ENCODE measurements around the gene DCST2. TPM values are rescaled to one million over a fixed set of nuclear protein-coding genes. Genes with fewer than 3 reads are reported as not detected.
"Not testable (repeated sequence)": the region's sequence is repeated elsewhere in the genome, so short reads cannot be mapped to it uniquely, and the experiment has no call there.

DCST2 gene
- total and polyA plus RNA-seq, 9 of the 15 experiments (the other 6 are each of a cell fraction or from before 2014, with no cell fraction given), result 0.09 to 0.49 (median 0.11) TPM; not detected in 3

DNA sequence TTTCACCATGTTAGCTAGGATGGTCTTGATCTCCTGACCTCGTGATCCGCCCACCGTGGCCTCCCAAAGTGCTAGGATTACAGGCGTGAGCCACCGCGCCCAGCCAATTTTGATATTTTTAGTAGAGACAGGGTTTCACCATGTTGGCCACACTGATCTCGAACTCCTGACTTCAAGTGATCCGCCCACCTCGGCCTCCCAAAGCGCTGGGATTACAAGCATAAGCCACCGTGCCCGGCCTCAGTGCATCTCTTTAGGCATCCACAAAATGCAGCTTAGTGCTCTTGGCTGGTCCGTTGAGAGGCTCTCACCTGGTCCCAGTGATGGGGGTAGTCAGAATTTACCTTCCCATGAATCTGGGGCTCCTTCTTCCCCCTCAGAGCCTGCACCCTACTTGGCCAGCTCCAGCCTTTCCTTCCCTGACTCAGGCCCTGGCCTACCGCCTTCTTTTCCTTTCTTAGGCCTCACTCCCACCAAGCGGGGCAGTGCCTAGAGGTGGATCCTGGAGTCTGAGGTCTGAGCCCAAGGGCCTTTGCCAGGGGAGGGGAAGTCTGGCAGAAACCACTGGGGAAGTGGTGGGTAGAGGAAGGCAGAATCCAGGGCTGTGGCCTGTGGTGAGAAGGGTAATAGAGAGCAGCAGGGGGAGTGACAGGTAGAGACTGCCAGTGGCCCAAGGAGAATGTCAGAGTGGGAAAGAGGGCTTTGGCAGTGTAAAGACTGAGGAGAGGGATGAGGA lies 36.4 kb downstream of the DCST2 start (continued):
- TF ChIP-seq, protein P1, sequence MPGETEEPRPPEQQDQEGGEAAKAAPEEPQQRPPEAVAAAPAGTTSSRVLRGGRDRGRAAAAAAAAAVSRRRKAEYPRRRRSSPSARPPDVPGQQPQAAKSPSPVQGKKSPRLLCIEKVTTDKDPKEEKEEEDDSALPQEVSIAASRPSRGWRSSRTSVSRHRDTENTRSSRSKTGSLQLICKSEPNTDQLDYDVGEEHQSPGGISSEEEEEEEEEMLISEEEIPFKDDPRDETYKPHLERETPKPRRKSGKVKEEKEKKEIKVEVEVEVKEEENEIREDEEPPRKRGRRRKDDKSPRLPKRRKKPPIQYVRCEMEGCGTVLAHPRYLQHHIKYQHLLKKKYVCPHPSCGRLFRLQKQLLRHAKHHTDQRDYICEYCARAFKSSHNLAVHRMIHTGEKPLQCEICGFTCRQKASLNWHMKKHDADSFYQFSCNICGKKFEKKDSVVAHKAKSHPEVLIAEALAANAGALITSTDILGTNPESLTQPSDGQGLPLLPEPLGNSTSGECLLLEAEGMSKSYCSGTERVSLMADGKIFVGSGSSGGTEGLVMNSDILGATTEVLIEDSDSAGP (CRISPR knock-in tag; IDR thresholded peaks at IDR 0.05), result no peak
- TF ChIP-seq, protein P2, sequence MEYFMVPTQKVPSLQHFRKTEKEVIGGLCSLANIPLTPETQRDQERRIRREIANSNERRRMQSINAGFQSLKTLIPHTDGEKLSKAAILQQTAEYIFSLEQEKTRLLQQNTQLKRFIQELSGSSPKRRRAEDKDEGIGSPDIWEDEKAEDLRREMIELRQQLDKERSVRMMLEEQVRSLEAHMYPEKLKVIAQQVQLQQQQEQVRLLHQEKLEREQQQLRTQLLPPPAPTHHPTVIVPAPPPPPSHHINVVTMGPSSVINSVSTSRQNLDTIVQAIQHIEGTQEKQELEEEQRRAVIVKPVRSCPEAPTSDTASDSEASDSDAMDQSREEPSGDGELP (CRISPR knock-in tag; IDR thresholded peaks at IDR 0.05; ENCODE audit: borderline replicate concordance), result no peak
- TF ChIP-seq ZNF586 (CRISPR knock-in tag; conservative IDR thresholded peaks at IDR 0.05), result no peak

DNA sequence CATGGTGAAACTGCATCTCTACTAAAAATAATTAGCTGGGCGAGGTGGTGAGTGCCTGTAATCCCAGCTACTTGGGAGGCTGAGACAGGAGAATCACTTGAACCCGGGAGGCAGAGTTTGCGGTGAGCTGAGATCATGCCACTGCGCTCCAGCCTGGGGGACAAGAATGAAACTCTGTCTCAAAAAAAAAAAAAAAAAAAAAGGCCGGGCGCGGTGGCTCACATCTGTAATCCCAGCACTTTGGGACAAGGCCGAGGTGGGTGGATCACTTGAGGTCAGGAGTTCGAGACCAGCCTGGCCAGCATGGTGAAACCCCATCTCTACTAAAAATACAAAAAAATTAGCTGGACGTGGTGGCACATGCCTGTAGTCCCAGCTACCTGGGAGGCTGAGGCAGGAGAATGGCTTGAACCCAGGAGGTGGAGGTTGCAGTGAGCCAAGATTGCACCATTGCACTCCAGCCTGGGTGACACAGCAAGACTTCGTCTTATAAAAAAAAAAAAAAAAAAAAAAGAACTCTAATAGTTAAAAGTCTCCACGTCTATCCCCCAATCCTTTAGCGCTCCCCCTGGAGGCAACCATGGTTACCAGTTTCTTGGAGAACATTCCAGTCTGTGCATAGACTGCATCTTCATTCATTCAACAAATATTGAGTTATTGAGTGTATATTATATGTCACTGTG lies 38.1 kb downstream of the DCST2 start:
- H3K79me2 ChIP-seq (ENCODE audit: control insufficient read depth, insufficient read depth, low read length); H3K27me3 ChIP-seq (ENCODE audit: control insufficient read depth in 2 of 2, insufficient read depth in 2 of 2, low read length in 2 of 2); BruUV-seq (replicated peaks); in situ Hi-C loops (cut with MboI); H3K9ac ChIP-seq (ENCODE audit: insufficient read depth in 1 of 2, low read depth in 2 of 2, low read length in 2 of 2); H3K4me2 ChIP-seq (ENCODE audit: insufficient read depth, low read length); H3K4me3 ChIP-seq; H2AFZ ChIP-seq (ENCODE audit: low read depth, low read length); H3K9me3 ChIP-seq (replicated peaks; ENCODE audit: control insufficient read depth, insufficient read depth, low read depth, low read length); FAIRE-seq; H3K9me1 ChIP-seq (ENCODE audit: control insufficient read depth, insufficient read depth, low read length); H4K20me1 ChIP-seq (replicated peaks; ENCODE audit: control insufficient read depth, insufficient read depth, low read length); TF ChIP-seq ATF1 (CRISPR knock-in tag; IDR thresholded peaks at IDR 0.05): not testable (repeated sequence)
- ATAC-seq (peak; percentile 3; the same call in 2 of the 3 replicates), DNase-seq (ENCODE audit: extremely low read depth in 1 of 4, low spot score in 3 of 4) (peak in 2 of 4 experiments; percentile 73 to 82)
- intact Hi-C loops (cut with micrococcal nuclease), result loop anchor here (2.0 kb wide), 1 partner anchor 41 kb away; no protein-coding TSS in a partner anchor
- Histone ChIP-seq H3K36me3 (ENCODE audit: control insufficient read depth, insufficient read depth, low read length) (peaks cover 11% of the 10 kb centered on the region; the same call in 2 of the 3 replicates), H3K4me1 (replicated peaks in 1 of 2; ENCODE audit: control insufficient read depth in 2 of 2, insufficient read depth in 2 of 2, low read length in 2 of 2) (peaks cover 48 to 53% of the 10 kb centered on the region in 2 experiments), H3K27ac (ENCODE audit: extremely low read depth, low read depth, low read length) (peak overlapping the region; percentile 73; the same call in 2 of the 3 replicates)
- WGBS (ENCODE audit: insufficient coverage, low coverage, missing lambda C conversion rate), result 50% methylated on average over 7 of the region's 13 CpGs
- ChIA-PET POLR2A (interaction anchor here (0.6 to 8.2 kb wide), 4 partner anchors 11 to 837 kb away, joined by 3 to 80 read pairs (median 22); partner anchors contain the start of genes ADAM15, CKS1B and FLAD1), CTCF (ENCODE audit: low intra/inter-chr PET ratio) (interaction anchor here (0.8 to 1.1 kb wide), 3 partner anchors 20 to 39 kb away, joined by 3 to 4 read pairs (median 4); partner anchors contain the start of genes PBXIP1 and PYGO2)
- peak; percentile 56; the same call in 1 of the 2 replicates for TF ChIP-seq NFE2 (IDR thresholded peaks at IDR 0.05; ENCODE audit: low read depth)
- TF ChIP-seq RAD21 (CRISPR knock-in tag; conservative IDR thresholded peaks at IDR 0.05 in 1 of 2, IDR thresholded peaks at IDR 0.05 in 1 of 2), result peak; percentile 27 to 32; a peak in 2 of 4 replicates
- TF ChIP-seq KDM1A (IDR thresholded peaks at IDR 0.05), result peak in 1 of 2 experiments; percentile 50; a peak in 1 of 4 replicates
- 0 out of 2 replicates have a peak, but pooled peaks have one; percentile 22 for TF ChIP-seq ATF1 (tag; IDR thresholded peaks at IDR 0.05)
- TF ChIP-seq, protein P3, sequence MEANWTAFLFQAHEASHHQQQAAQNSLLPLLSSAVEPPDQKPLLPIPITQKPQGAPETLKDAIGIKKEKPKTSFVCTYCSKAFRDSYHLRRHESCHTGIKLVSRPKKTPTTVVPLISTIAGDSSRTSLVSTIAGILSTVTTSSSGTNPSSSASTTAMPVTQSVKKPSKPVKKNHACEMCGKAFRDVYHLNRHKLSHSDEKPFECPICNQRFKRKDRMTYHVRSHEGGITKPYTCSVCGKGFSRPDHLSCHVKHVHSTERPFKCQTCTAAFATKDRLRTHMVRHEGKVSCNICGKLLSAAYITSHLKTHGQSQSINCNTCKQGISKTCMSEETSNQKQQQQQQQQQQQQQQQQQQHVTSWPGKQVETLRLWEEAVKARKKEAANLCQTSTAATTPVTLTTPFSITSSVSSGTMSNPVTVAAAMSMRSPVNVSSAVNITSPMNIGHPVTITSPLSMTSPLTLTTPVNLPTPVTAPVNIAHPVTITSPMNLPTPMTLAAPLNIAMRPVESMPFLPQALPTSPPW (CRISPR knock-in tag; IDR thresholded peaks at IDR 0.05), result peak; percentile 55
- peak; percentile 28; the same call in 1 of the 2 replicates for TF ChIP-seq L3MBTL2 (IDR thresholded peaks at IDR 0.05)
- TF ChIP-seq SMARCA5 (IDR thresholded peaks at IDR 0.05), result peak; percentile 35; the same call in 1 of the 2 replicates
- TF ChIP-seq ZNF316 (IDR thresholded peaks at IDR 0.05), result peak; percentile 78
- 0 out of 2 replicates have a peak, but pooled peaks have one; percentile 11 for TF ChIP-seq NCOR1 (IDR thresholded peaks at IDR 0.05)
- peak; percentile 50; the same call in 1 of the 2 replicates for TF ChIP-seq ARID1B (IDR thresholded peaks at IDR 0.05)
- TF ChIP-seq CSDE1 (IDR thresholded peaks at IDR 0.05), result peak in 1 of 2 experiments; percentile 78; a peak in 2 of 4 replicates
- peak; percentile 53; the same call in 1 of the 2 replicates for TF ChIP-seq EP400 (IDR thresholded peaks at IDR 0.05)

Data from K562 (cell line).